ENCODE data around the gene C6orf62. TPM values are rescaled to one million over a fixed set of nuclear protein-coding genes. Genes with fewer than 3 reads are reported as not detected.

Gene C6orf62
- total and polyA plus RNA-seq, 4 donors = 29.6 to 58.6 (median 49.4) TPM

DNA sequence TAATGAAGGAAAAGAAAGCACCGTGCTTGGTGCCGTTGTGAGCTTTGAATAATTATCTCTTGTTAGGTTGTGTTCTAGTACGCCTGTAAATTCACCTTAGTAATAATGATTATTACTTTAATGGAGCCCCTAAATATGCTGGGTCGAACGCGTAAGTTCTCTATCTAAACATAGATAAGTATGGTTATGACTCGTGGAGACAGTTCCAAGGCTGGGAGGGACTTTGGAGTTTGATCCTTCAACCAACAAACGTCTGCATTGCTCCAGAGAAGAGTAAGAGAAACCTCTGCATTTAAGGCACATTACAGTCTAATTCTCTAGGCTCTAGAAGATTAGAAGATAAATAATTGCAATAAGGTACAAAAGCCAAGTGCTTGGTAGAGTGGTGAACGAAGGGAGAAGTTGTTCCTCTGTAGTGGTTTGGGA, 51.6 kb downstream of the C6orf62 start:
- Histone ChIP-seq H3K9me3 (ENCODE audit: control insufficient read depth in 4 of 4, low read length in 3 of 4) (no peaks in the 10 kb centered on the region), H3K9ac (ENCODE audit: low read depth in 1 of 2, low read length in 2 of 2) (peak overlapping the region; percentile 84 to 92), H3K27me3 (ENCODE audit: control insufficient read depth in 4 of 4, insufficient read depth in 4 of 4, low read length in 3 of 4) (no peaks in the 10 kb centered on the region), H3K4me3 (ENCODE audit: low read depth in 1 of 3, low read length in 3 of 3) (peak overlapping the region; percentile 54 to 100 (median 98)), H3K4me1 (ENCODE audit: control insufficient read depth in 4 of 4, insufficient read depth in 4 of 4, low read length in 3 of 4) (peaks cover 10 to 66% (median 41%) of the 10 kb centered on the region in 4 donors), H3K36me3 (ENCODE audit: control insufficient read depth in 4 of 4, insufficient read depth in 3 of 4, low read depth in 1 of 4, low read length in 3 of 4) (peaks cover 0 to 4% (median 0%) of the 10 kb centered on the region in 4 donors), H3K27ac (ENCODE audit: low read depth in 1 of 2, low read length in 2 of 2) (peak overlapping the region; percentile 79 to 91)
- TF ChIP-seq, protein P1, sequence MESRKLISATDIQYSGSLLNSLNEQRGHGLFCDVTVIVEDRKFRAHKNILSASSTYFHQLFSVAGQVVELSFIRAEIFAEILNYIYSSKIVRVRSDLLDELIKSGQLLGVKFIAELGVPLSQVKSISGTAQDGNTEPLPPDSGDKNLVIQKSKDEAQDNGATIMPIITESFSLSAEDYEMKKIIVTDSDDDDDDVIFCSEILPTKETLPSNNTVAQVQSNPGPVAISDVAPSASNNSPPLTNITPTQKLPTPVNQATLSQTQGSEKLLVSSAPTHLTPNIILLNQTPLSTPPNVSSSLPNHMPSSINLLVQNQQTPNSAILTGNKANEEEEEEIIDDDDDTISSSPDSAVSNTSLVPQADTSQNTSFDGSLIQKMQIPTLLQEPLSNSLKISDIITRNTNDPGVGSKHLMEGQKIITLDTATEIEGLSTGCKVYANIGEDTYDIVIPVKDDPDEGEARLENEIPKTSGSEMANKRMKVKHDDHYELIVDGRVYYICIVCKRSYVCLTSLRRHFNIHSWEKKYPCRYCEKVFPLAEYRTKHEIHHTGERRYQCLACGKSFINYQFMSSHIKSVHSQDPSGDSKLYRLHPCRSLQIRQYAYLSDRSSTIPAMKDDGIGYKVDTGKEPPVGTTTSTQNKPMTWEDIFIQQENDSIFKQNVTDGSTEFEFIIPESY (IDR thresholded peaks at IDR 0.05) = no peak
- TF ChIP-seq GABPA (IDR thresholded peaks at IDR 0.05 in 1 of 2, conservative IDR thresholded peaks at IDR 0.05 in 1 of 2) (no peak), NR2F2 (IDR thresholded peaks at IDR 0.05) (no peak), YY1 (IDR thresholded peaks at IDR 0.05) (no peak), FOXA2 (IDR thresholded peaks at IDR 0.05) (no peak), JUND (IDR thresholded peaks at IDR 0.05) (peak in 1 of 2 donors; percentile 2), SP1 (IDR thresholded peaks at IDR 0.05) (peak; percentile 24), EGR1 (IDR thresholded peaks at IDR 0.05; ENCODE audit: low read depth in 2 of 2) (no peak), HNF4A (conservative IDR thresholded peaks at IDR 0.05) (peak; percentile 86), RXRA (IDR thresholded peaks at IDR 0.05) (no peak), FOXA1 (IDR thresholded peaks at IDR 0.05) (no peak), HNF4G (IDR thresholded peaks at IDR 0.05) (peak; percentile 51)
- TF ChIP-seq, protein P2, sequence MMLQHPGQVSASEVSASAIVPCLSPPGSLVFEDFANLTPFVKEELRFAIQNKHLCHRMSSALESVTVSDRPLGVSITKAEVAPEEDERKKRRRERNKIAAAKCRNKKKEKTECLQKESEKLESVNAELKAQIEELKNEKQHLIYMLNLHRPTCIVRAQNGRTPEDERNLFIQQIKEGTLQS (IDR thresholded peaks at IDR 0.05) = no peak
- TF ChIP-seq, protein P3, sequence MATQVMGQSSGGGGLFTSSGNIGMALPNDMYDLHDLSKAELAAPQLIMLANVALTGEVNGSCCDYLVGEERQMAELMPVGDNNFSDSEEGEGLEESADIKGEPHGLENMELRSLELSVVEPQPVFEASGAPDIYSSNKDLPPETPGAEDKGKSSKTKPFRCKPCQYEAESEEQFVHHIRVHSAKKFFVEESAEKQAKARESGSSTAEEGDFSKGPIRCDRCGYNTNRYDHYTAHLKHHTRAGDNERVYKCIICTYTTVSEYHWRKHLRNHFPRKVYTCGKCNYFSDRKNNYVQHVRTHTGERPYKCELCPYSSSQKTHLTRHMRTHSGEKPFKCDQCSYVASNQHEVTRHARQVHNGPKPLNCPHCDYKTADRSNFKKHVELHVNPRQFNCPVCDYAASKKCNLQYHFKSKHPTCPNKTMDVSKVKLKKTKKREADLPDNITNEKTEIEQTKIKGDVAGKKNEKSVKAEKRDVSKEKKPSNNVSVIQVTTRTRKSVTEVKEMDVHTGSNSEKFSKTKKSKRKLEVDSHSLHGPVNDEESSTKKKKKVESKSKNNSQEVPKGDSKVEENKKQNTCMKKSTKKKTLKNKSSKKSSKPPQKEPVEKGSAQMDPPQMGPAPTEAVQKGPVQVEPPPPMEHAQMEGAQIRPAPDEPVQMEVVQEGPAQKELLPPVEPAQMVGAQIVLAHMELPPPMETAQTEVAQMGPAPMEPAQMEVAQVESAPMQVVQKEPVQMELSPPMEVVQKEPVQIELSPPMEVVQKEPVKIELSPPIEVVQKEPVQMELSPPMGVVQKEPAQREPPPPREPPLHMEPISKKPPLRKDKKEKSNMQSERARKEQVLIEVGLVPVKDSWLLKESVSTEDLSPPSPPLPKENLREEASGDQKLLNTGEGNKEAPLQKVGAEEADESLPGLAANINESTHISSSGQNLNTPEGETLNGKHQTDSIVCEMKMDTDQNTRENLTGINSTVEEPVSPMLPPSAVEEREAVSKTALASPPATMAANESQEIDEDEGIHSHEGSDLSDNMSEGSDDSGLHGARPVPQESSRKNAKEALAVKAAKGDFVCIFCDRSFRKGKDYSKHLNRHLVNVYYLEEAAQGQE (IDR thresholded peaks at IDR 0.05) = no peak
- TF ChIP-seq, protein P4, sequence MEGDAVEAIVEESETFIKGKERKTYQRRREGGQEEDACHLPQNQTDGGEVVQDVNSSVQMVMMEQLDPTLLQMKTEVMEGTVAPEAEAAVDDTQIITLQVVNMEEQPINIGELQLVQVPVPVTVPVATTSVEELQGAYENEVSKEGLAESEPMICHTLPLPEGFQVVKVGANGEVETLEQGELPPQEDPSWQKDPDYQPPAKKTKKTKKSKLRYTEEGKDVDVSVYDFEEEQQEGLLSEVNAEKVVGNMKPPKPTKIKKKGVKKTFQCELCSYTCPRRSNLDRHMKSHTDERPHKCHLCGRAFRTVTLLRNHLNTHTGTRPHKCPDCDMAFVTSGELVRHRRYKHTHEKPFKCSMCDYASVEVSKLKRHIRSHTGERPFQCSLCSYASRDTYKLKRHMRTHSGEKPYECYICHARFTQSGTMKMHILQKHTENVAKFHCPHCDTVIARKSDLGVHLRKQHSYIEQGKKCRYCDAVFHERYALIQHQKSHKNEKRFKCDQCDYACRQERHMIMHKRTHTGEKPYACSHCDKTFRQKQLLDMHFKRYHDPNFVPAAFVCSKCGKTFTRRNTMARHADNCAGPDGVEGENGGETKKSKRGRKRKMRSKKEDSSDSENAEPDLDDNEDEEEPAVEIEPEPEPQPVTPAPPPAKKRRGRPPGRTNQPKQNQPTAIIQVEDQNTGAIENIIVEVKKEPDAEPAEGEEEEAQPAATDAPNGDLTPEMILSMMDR (IDR thresholded peaks at IDR 0.05; ENCODE audit: low read depth, low read length, missing input control) = no peak
- WGBS = 2% methylated on average over 9 of the region's 9 CpGs
- no peak for DNase-seq (ENCODE audit: low spot score)

Data from liver (tissue), 9 donors.